ENCODE measurements around the gene RILPL2.

RILPL2 gene

GRCh38 chr12:123471374-123472068 lies 35.0 kb upstream of the RILPL2 start:
- no peak overlapping the region for H3K18ac ChIP-seq (ENCODE audit: low read length)
- H2BK15ac ChIP-seq (ENCODE audit: low read length), result no peak overlapping the region
- no peak overlapping the region for H4K8ac ChIP-seq (ENCODE audit: low read depth, low read length)
- H3K4me2 ChIP-seq (ENCODE audit: insufficient read depth, low read length, poor library complexity, severe bottlenecking), result no peak overlapping the region
- H2BK5ac ChIP-seq (ENCODE audit: low read length), result no peak overlapping the region
- no peaks in the 10 kb centered on the region for H3K4me1 ChIP-seq (ENCODE audit: control insufficient read depth in 2 of 2, insufficient read depth in 1 of 2, low read depth in 1 of 2, low read length in 2 of 2)
- no peak overlapping the region for H3K23ac ChIP-seq (ENCODE audit: low read depth, low read length, poor library complexity)
- H2BK120ac ChIP-seq (ENCODE audit: low read depth, low read length), result no peak overlapping the region
- H4K91ac ChIP-seq (ENCODE audit: low read depth, low read length, poor library complexity), result no peak overlapping the region
- no CpG with 5 or more reads among the region's 8 CpGs for WGBS, 2 donors (ENCODE audit: extremely low coverage in 2 of 2, insufficient read length in 2 of 2, insufficient replicate concordance in 1 of 2)
- no peak overlapping the region for H3K4me3 ChIP-seq (ENCODE audit: low read length in 2 of 2)
- H2AFZ ChIP-seq (ENCODE audit: low read length), result no peak overlapping the region
- H3K14ac ChIP-seq (ENCODE audit: low read length), result no peak overlapping the region
- no peaks in the 10 kb centered on the region for H3K27me3 ChIP-seq (ENCODE audit: control insufficient read depth in 3 of 3, insufficient read depth in 3 of 3, low read depth in 1 of 3, low read length in 3 of 3)
- H3K9ac ChIP-seq (ENCODE audit: low read depth, low read length, poor library complexity), result no peak overlapping the region
- peaks cover 2% of the 10 kb centered on the region for H3K79me1 ChIP-seq (ENCODE audit: low read depth, low read length)
- no peak for DNase-seq (ENCODE audit: low spot score)
- no peaks in the 10 kb centered on the region for H3K9me3 ChIP-seq (replicated peaks in 1 of 2; ENCODE audit: control insufficient read depth in 2 of 2, insufficient read depth in 1 of 2, low read depth in 1 of 2, low read length in 2 of 2)
- no peak overlapping the region for H3K4ac ChIP-seq (ENCODE audit: low read length)
- no peak overlapping the region for H3K27ac ChIP-seq (replicated peaks; ENCODE audit: low read length)
- no peak overlapping the region for H2BK12ac ChIP-seq (ENCODE audit: low read length)
- H2AK5ac ChIP-seq (ENCODE audit: low read depth, low read length), result no peak overlapping the region
- peaks cover 21 to 75% of the 10 kb centered on the region in 2 donors for H3K36me3 ChIP-seq (replicated peaks in 1 of 2; ENCODE audit: control insufficient read depth in 2 of 2, insufficient read depth in 2 of 2, low read length in 2 of 2)

- no peak overlapping the region for H4K91ac ChIP-seq (ENCODE audit: low read depth, low read length, poor library complexity)
- H3K14ac ChIP-seq (ENCODE audit: low read length), result no peak overlapping the region
- H3K23ac ChIP-seq (ENCODE audit: low read depth, low read length, poor library complexity), result no peak overlapping the region
- no peak overlapping the region for H3K4me2 ChIP-seq (ENCODE audit: insufficient read depth, low read length, poor library complexity, severe bottlenecking)
- H4K8ac ChIP-seq (ENCODE audit: low read depth, low read length), result no peak overlapping the region
- H2BK12ac ChIP-seq (ENCODE audit: low read length), result no peak overlapping the region
- H3K27ac ChIP-seq (replicated peaks; ENCODE audit: low read length), result no peak overlapping the region
- H2BK120ac ChIP-seq (ENCODE audit: low read depth, low read length), result no peak overlapping the region
- no peaks in the 10 kb centered on the region for H3K27me3 ChIP-seq (ENCODE audit: control insufficient read depth in 3 of 3, insufficient read depth in 3 of 3, low read depth in 1 of 3, low read length in 3 of 3)
- H3K4me3 ChIP-seq (ENCODE audit: low read length in 2 of 2), result no peak overlapping the region
- H3K36me3 ChIP-seq (replicated peaks in 1 of 2; ENCODE audit: control insufficient read depth in 2 of 2, insufficient read depth in 2 of 2, low read length in 2 of 2), result peaks cover 24 to 79% of the 10 kb centered on the region in 2 donors
- H2BK15ac ChIP-seq (ENCODE audit: low read length), result no peak overlapping the region
- no peak overlapping the region for H2AFZ ChIP-seq (ENCODE audit: low read length)
- no peaks in the 10 kb centered on the region for H3K9me3 ChIP-seq (replicated peaks in 1 of 2; ENCODE audit: control insufficient read depth in 2 of 2, insufficient read depth in 1 of 2, low read depth in 1 of 2, low read length in 2 of 2)
- WGBS, 2 donors (ENCODE audit: extremely low coverage in 2 of 2, insufficient read length in 2 of 2, insufficient replicate concordance in 1 of 2), result no CpG with 5 or more reads among the region's 2 CpGs
- H3K4me1 ChIP-seq (ENCODE audit: control insufficient read depth in 2 of 2, insufficient read depth in 1 of 2, low read depth in 1 of 2, low read length in 2 of 2), result no peaks in the 10 kb centered on the region
- H2AK5ac ChIP-seq (ENCODE audit: low read depth, low read length), result no peak overlapping the region
- H3K18ac ChIP-seq (ENCODE audit: low read length), result no peak overlapping the region
- H3K4ac ChIP-seq (ENCODE audit: low read length), result no peak overlapping the region
- H3K79me1 ChIP-seq (ENCODE audit: low read depth, low read length), result peaks cover 5% of the 10 kb centered on the region
- DNase-seq (ENCODE audit: low spot score), result no peak
- no peak overlapping the region for H2BK5ac ChIP-seq (ENCODE audit: low read length)
- H3K9ac ChIP-seq (ENCODE audit: low read depth, low read length, poor library complexity), result no peak overlapping the region
Observed at GRCh38 chr12:123469978-123470377, 33.5 kb upstream of the RILPL2 start.

GRCh38 chr12:123468786-123469185 lies 32.3 kb upstream of the RILPL2 start:
- DNase-seq (ENCODE audit: low spot score), result no peak
- H3K4ac ChIP-seq (ENCODE audit: low read length), result no peak overlapping the region

GRCh38 chr12:123465084-123465483 lies 28.6 kb upstream of the RILPL2 start:
- Histone ChIP-seq H3K4me2 (ENCODE audit: insufficient read depth, low read length, poor library complexity, severe bottlenecking) (no peak overlapping the region), H2BK120ac (ENCODE audit: low read depth, low read length) (no peak overlapping the region), H2AK5ac (ENCODE audit: low read depth, low read length) (no peak overlapping the region), H3K36me3 (replicated peaks in 1 of 2; ENCODE audit: control insufficient read depth in 2 of 2, insufficient read depth in 2 of 2, low read length in 2 of 2) (peaks cover 5 to 60% of the 10 kb centered on the region in 2 donors), H3K4me3 (ENCODE audit: low read length in 2 of 2) (no peak overlapping the region), H4K8ac (ENCODE audit: low read depth, low read length) (no peak overlapping the region), H2BK15ac (ENCODE audit: low read length) (no peak overlapping the region), H3K4ac (ENCODE audit: low read length) (no peak overlapping the region), H3K27me3 (ENCODE audit: control insufficient read depth in 3 of 3, insufficient read depth in 3 of 3, low read depth in 1 of 3, low read length in 3 of 3) (no peaks in the 10 kb centered on the region), H2BK5ac (ENCODE audit: low read length) (no peak overlapping the region), H4K91ac (ENCODE audit: low read depth, low read length, poor library complexity) (no peak overlapping the region), H3K14ac (ENCODE audit: low read length) (no peak overlapping the region), H2AFZ (ENCODE audit: low read length) (no peak overlapping the region), H3K9ac (ENCODE audit: low read depth, low read length, poor library complexity) (no peak overlapping the region), H3K4me1 (ENCODE audit: control insufficient read depth in 2 of 2, insufficient read depth in 1 of 2, low read depth in 1 of 2, low read length in 2 of 2) (no peaks in the 10 kb centered on the region), H2BK12ac (ENCODE audit: low read length) (no peak overlapping the region), H3K23ac (ENCODE audit: low read depth, low read length, poor library complexity) (no peak overlapping the region), H3K27ac (replicated peaks; ENCODE audit: low read length) (no peak overlapping the region), H3K79me1 (ENCODE audit: low read depth, low read length) (peaks cover 5% of the 10 kb centered on the region), H3K18ac (ENCODE audit: low read length) (no peak overlapping the region), H3K9me3 (replicated peaks in 1 of 2; ENCODE audit: control insufficient read depth in 2 of 2, insufficient read depth in 1 of 2, low read depth in 1 of 2, low read length in 2 of 2) (no peaks in the 10 kb centered on the region)
- no peak for DNase-seq (ENCODE audit: low spot score)
- WGBS, 2 donors (ENCODE audit: extremely low coverage in 2 of 2, insufficient read length in 2 of 2, insufficient replicate concordance in 1 of 2), result no CpG with 5 or more reads among the region's 4 CpGs

More at GRCh38 chr12:123468786-123469185, 32.3 kb upstream of the RILPL2 start:
- Histone ChIP-seq H2AK5ac (ENCODE audit: low read depth, low read length) (no peak overlapping the region), H3K14ac (ENCODE audit: low read length) (no peak overlapping the region), H2AFZ (ENCODE audit: low read length) (no peak overlapping the region), H2BK12ac (ENCODE audit: low read length) (no peak overlapping the region), H3K36me3 (replicated peaks in 1 of 2; ENCODE audit: control insufficient read depth in 2 of 2, insufficient read depth in 2 of 2, low read length in 2 of 2) (peaks cover 22 to 77% of the 10 kb centered on the region in 2 donors), H3K23ac (ENCODE audit: low read depth, low read length, poor library complexity) (no peak overlapping the region), H3K4me1 (ENCODE audit: control insufficient read depth in 2 of 2, insufficient read depth in 1 of 2, low read depth in 1 of 2, low read length in 2 of 2) (no peaks in the 10 kb centered on the region), H4K91ac (ENCODE audit: low read depth, low read length, poor library complexity) (no peak overlapping the region), H2BK15ac (ENCODE audit: low read length) (no peak overlapping the region), H2BK120ac (ENCODE audit: low read depth, low read length) (no peak overlapping the region), H3K9me3 (replicated peaks in 1 of 2; ENCODE audit: control insufficient read depth in 2 of 2, insufficient read depth in 1 of 2, low read depth in 1 of 2, low read length in 2 of 2) (no peaks in the 10 kb centered on the region), H3K27ac (replicated peaks; ENCODE audit: low read length) (no peak overlapping the region), H3K79me1 (ENCODE audit: low read depth, low read length) (peaks cover 5% of the 10 kb centered on the region), H3K4me3 (ENCODE audit: low read length in 2 of 2) (no peak overlapping the region), H2BK5ac (ENCODE audit: low read length) (no peak overlapping the region), H3K9ac (ENCODE audit: low read depth, low read length, poor library complexity) (no peak overlapping the region), H3K27me3 (ENCODE audit: control insufficient read depth in 3 of 3, insufficient read depth in 3 of 3, low read depth in 1 of 3, low read length in 3 of 3) (no peaks in the 10 kb centered on the region), H3K4me2 (ENCODE audit: insufficient read depth, low read length, poor library complexity, severe bottlenecking) (no peak overlapping the region), H3K18ac (ENCODE audit: low read length) (no peak overlapping the region), H4K8ac (ENCODE audit: low read depth, low read length) (no peak overlapping the region)
- WGBS, 2 donors (ENCODE audit: extremely low coverage in 2 of 2, insufficient read length in 2 of 2, insufficient replicate concordance in 1 of 2), result no CpG with 5 or more reads among the region's 1 CpG

All from neuronal stem cell (in vitro differentiated cells).